ENCODE data around the gene EGFL7. TPM values are rescaled to one million over a fixed set of nuclear protein-coding genes. Genes with fewer than 3 reads are reported as not detected.
"Not testable (repeated sequence)": the region's sequence is repeated elsewhere in the genome, so short reads cannot be mapped to it uniquely, and the experiment has no call there.

The EGFL7 gene
- total RNA-seq, 1 donor from 2014 or later: 2.5 TPM

- Mint-ChIP-seq H3K27me3 (ENCODE audit: insufficient read depth) (peaks cover 16% of the 10 kb centered on the region), H3K4me1 (ENCODE audit: low read depth) (peaks cover 9% of the 10 kb centered on the region), H3K9me3 (no peaks in the 10 kb centered on the region), H3K4me3 (no peak overlapping the region), H3K36me3 (ENCODE audit: low read depth) (no peaks in the 10 kb centered on the region), H3K27ac (no peak overlapping the region)
- no peak for DNase-seq (ENCODE audit: low spot score)
- intact Hi-C loops (cut with micrococcal nuclease): no loop called here
Measured at GRCh38 chr9:136695955-136696354, 33.2 kb downstream of the EGFL7 start.

- DNase-seq (ENCODE audit: low spot score): no peak
- no peaks in the 10 kb centered on the region for H3K9me3 Mint-ChIP-seq
- peaks cover 16% of the 10 kb centered on the region for H3K27me3 Mint-ChIP-seq (ENCODE audit: insufficient read depth)
- no peaks in the 10 kb centered on the region for H3K36me3 Mint-ChIP-seq (ENCODE audit: low read depth)
- no peak overlapping the region for H3K27ac Mint-ChIP-seq
- no peak overlapping the region for H3K4me3 Mint-ChIP-seq
- H3K4me1 Mint-ChIP-seq (ENCODE audit: low read depth): peaks cover 14% of the 10 kb centered on the region
- intact Hi-C loops (cut with micrococcal nuclease): no loop called here
Measured at GRCh38 chr9:136696502-136696901, 33.8 kb downstream of the EGFL7 start.

GRCh38 chr9:136697146-136697820 lies 34.6 kb downstream of the EGFL7 start:
- H3K27ac Mint-ChIP-seq: no peak overlapping the region

GRCh38 chr9:136697821-136698526 lies 35.3 kb downstream of the EGFL7 start:
- peaks cover 21% of the 10 kb centered on the region for H3K27me3 Mint-ChIP-seq (ENCODE audit: insufficient read depth)
- intact Hi-C loops (cut with micrococcal nuclease): no loop called here
- no peaks in the 10 kb centered on the region for H3K9me3 Mint-ChIP-seq
- no peak overlapping the region for H3K4me3 Mint-ChIP-seq
- H3K27ac Mint-ChIP-seq: no peak overlapping the region
- peaks cover 20% of the 10 kb centered on the region for H3K4me1 Mint-ChIP-seq (ENCODE audit: low read depth)
- H3K36me3 Mint-ChIP-seq (ENCODE audit: low read depth): no peaks in the 10 kb centered on the region
- DNase-seq (ENCODE audit: low spot score): no peak

More at GRCh38 chr9:136697146-136697820, 34.6 kb downstream of the EGFL7 start:
- Mint-ChIP-seq H3K4me1 (ENCODE audit: low read depth) (peaks cover 20% of the 10 kb centered on the region), H3K27me3 (ENCODE audit: insufficient read depth) (peaks cover 18% of the 10 kb centered on the region), H3K36me3 (ENCODE audit: low read depth) (no peaks in the 10 kb centered on the region), H3K9me3 (no peaks in the 10 kb centered on the region), H3K4me3 (no peak overlapping the region)
- intact Hi-C loops (cut with micrococcal nuclease): no loop called here
- DNase-seq (ENCODE audit: low spot score): no peak

GRCh38 chr9:136698635-136699246 lies 36.0 kb downstream of the EGFL7 start:
- intact Hi-C loops (cut with micrococcal nuclease): no loop called here
- Mint-ChIP-seq H3K27ac (no peak overlapping the region), H3K27me3 (ENCODE audit: insufficient read depth) (peaks cover 21% of the 10 kb centered on the region), H3K36me3 (ENCODE audit: low read depth) (no peaks in the 10 kb centered on the region), H3K4me3 (no peak overlapping the region), H3K9me3 (no peaks in the 10 kb centered on the region), H3K4me1 (ENCODE audit: low read depth) (peaks cover 20% of the 10 kb centered on the region)
- DNase-seq (ENCODE audit: low spot score): no peak

GRCh38 chr9:136700304-136700703 lies 37.6 kb downstream of the EGFL7 start:
- no peaks in the 10 kb centered on the region for H3K36me3 Mint-ChIP-seq (ENCODE audit: low read depth)
- no peak overlapping the region for H3K27ac Mint-ChIP-seq
- H3K27me3 Mint-ChIP-seq (ENCODE audit: insufficient read depth): peaks cover 29% of the 10 kb centered on the region
- no peaks in the 10 kb centered on the region for H3K9me3 Mint-ChIP-seq
- DNase-seq (ENCODE audit: low spot score): no peak
- peaks cover 20% of the 10 kb centered on the region for H3K4me1 Mint-ChIP-seq (ENCODE audit: low read depth)
- intact Hi-C loops (cut with micrococcal nuclease): no loop called here
- H3K4me3 Mint-ChIP-seq: peak overlapping the region; percentile 77

GRCh38 chr9:136700959-136701667 lies 38.4 kb downstream of the EGFL7 start:
- H3K9me3 Mint-ChIP-seq: no peaks in the 10 kb centered on the region
- H3K36me3 Mint-ChIP-seq (ENCODE audit: low read depth): no peaks in the 10 kb centered on the region
- peak overlapping the region; percentile 95 for H3K27ac Mint-ChIP-seq
- intact Hi-C loops (cut with micrococcal nuclease): loop anchor here (1.0 kb wide), 2 partner anchors 27 to 162 kb away; no protein-coding TSS in a partner anchor
- H3K4me3 Mint-ChIP-seq: peak overlapping the region; percentile 77
- H3K27me3 Mint-ChIP-seq (ENCODE audit: insufficient read depth): peaks cover 36% of the 10 kb centered on the region
- DNase-seq (ENCODE audit: low spot score): peak; percentile 54
- peaks cover 20% of the 10 kb centered on the region for H3K4me1 Mint-ChIP-seq (ENCODE audit: low read depth)

- Mint-ChIP-seq H3K9me3 (no peaks in the 10 kb centered on the region), H3K4me3 (peak overlapping the region; percentile 77), H3K36me3 (ENCODE audit: low read depth) (no peaks in the 10 kb centered on the region), H3K27me3 (ENCODE audit: insufficient read depth) (peaks cover 37% of the 10 kb centered on the region), H3K4me1 (ENCODE audit: low read depth) (peaks cover 20% of the 10 kb centered on the region), H3K27ac (peak overlapping the region; percentile 95)
- intact Hi-C loops (cut with micrococcal nuclease): loop anchor here (1.0 kb wide), 2 partner anchors 27 to 162 kb away; no protein-coding TSS in a partner anchor
- no peak for DNase-seq (ENCODE audit: low spot score)
Measured at GRCh38 chr9:136701668-136702053, 38.9 kb downstream of the EGFL7 start.

- Mint-ChIP-seq H3K4me3 (no peak overlapping the region), H3K9me3 (no peaks in the 10 kb centered on the region), H3K27me3 (ENCODE audit: insufficient read depth) (peaks cover 36% of the 10 kb centered on the region), H3K4me1 (ENCODE audit: low read depth) (peaks cover 20% of the 10 kb centered on the region), H3K27ac (no peak overlapping the region), H3K36me3 (ENCODE audit: low read depth) (no peaks in the 10 kb centered on the region)
- DNase-seq (ENCODE audit: low spot score): no peak
- intact Hi-C loops (cut with micrococcal nuclease): no loop called here
Measured at GRCh38 chr9:136703276-136703860, 40.7 kb downstream of the EGFL7 start.

- H3K36me3 Mint-ChIP-seq (ENCODE audit: low read depth); H3K9me3 Mint-ChIP-seq; H3K4me3 Mint-ChIP-seq; DNase-seq (ENCODE audit: low spot score); intact Hi-C loops (cut with micrococcal nuclease); H3K27ac Mint-ChIP-seq: not testable (repeated sequence)
- peaks cover 20% of the 10 kb centered on the region for H3K4me1 Mint-ChIP-seq (ENCODE audit: low read depth)
- peaks cover 30% of the 10 kb centered on the region for H3K27me3 Mint-ChIP-seq (ENCODE audit: insufficient read depth)
Measured at GRCh38 chr9:136704741-136705140, 42.0 kb downstream of the EGFL7 start.

- Mint-ChIP-seq H3K4me1 (ENCODE audit: low read depth) (peaks cover 15% of the 10 kb centered on the region), H3K4me3 (no peak overlapping the region), H3K27me3 (ENCODE audit: insufficient read depth) (peaks cover 31% of the 10 kb centered on the region), H3K36me3 (ENCODE audit: low read depth) (no peaks in the 10 kb centered on the region), H3K27ac (no peak overlapping the region), H3K9me3 (no peaks in the 10 kb centered on the region)
- DNase-seq (ENCODE audit: low spot score): no peak
- intact Hi-C loops (cut with micrococcal nuclease): no loop called here
Measured at GRCh38 chr9:136705564-136705963, 42.8 kb downstream of the EGFL7 start.

GRCh38 chr9:136707011-136707410 lies 44.3 kb downstream of the EGFL7 start:
- peaks cover under 1% of the 10 kb centered on the region for H3K4me1 Mint-ChIP-seq (ENCODE audit: low read depth)
- H3K4me3 Mint-ChIP-seq: no peak overlapping the region
- H3K27ac Mint-ChIP-seq: no peak overlapping the region
- intact Hi-C loops (cut with micrococcal nuclease): no loop called here
- DNase-seq (ENCODE audit: low spot score): no peak
- no peaks in the 10 kb centered on the region for H3K36me3 Mint-ChIP-seq (ENCODE audit: low read depth)
- H3K9me3 Mint-ChIP-seq: no peaks in the 10 kb centered on the region
- H3K27me3 Mint-ChIP-seq (ENCODE audit: insufficient read depth): peaks cover 42% of the 10 kb centered on the region
